Panc1 (cell line): ENCODE data around the gene GRID1. TPM values are rescaled to one million over a fixed set of nuclear protein-coding genes. Genes with fewer than 3 reads are reported as not detected.

Source experiments
- ATAC-seq: fragments of 200-7000 bp; cut with Tn5 transposase; 2 replicates; pipeline ENCODE4 v1.9.1; 2020; ENCODE audit warnings: mild to moderate bottlenecking, moderate library complexity
- BruUV-seq: library from RNA; stranded (reverse); fragments of 400-500 nt; replicated peaks from 2 replicates; lab custom pipeline; 2021; lab: Mats Ljungman, UMichigan
- CTCF ChIA-PET: fragments of 300-600 bp; sonication (Branson Sonifier 250); formaldehyde crosslinking; loops from one replicate; lab custom pipeline; 2022; ENCODE audit warnings: antibody characterized with exemption; lab: Charles Lee
- POLR2A ChIA-PET: fragments of 300-600 bp; sonication (Branson Sonifier 250); formaldehyde crosslinking; loops from one replicate; lab custom pipeline; 2022; ENCODE audit warnings: antibody characterized with exemption; lab: Charles Lee
- DNase-seq: peaks from one replicate; pipeline ENCODE4 v3.0.0-alpha.2; 2010; ENCODE audit warnings: low read depth, low spot score
- H3K27ac ChIP-seq: 2 replicates; pipeline ENCODE4 v1.5.1; 2011; ENCODE audit warnings: mild to moderate bottlenecking, low read length, inconsistent platforms
- H3K27me3 ChIP-seq: fragments of 200-500 bp; sonication (Bioruptor generic); 2 replicates; pipeline ENCODE4 v1.6.0; 2014; ENCODE audit warnings: low read length, inconsistent platforms; ENCODE audit not compliant: control insufficient read depth, insufficient read depth
- H3K36me3 ChIP-seq: fragments of 200-500 bp; sonication (Bioruptor generic); 2 replicates; pipeline ENCODE4 v1.5.1; 2014; ENCODE audit warnings: inconsistent platforms, mild to moderate bottlenecking, low read length, moderate library complexity; ENCODE audit not compliant: control insufficient read depth, insufficient read depth
- H3K4me1 ChIP-seq: 2 replicates; pipeline ENCODE4 v1.5.1; 2011; ENCODE audit warnings: inconsistent platforms, mild to moderate bottlenecking, low read length, moderate library complexity; ENCODE audit not compliant: control insufficient read depth, insufficient read depth
- H3K4me3 ChIP-seq, 2 experiments: 2 replicates each; pipeline ENCODE4 v1.5.1; 2011 to 2012; ENCODE audit warnings: low read depth in 2 of 2, low read length in 2 of 2, mild to moderate bottlenecking in 2 of 2, inconsistent platforms in 1 of 2, moderate library complexity in 1 of 2
- H3K9me3 ChIP-seq: fragments of 200-500 bp; sonication (Bioruptor generic); 2 replicates; pipeline ENCODE4 v1.5.1; 2014; ENCODE audit warnings: low read depth, mild to moderate bottlenecking, inconsistent platforms, low read length, moderate library complexity; ENCODE audit not compliant: control insufficient read depth, insufficient read depth
- POLR2AphosphoS5 ChIP-seq: IDR thresholded peaks from 2 replicates; pipeline ENCODE4 v1.6.1; 2012; ENCODE audit warnings: mild to moderate bottlenecking, low read depth, low read length, moderate library complexity
- SIN3A ChIP-seq: IDR thresholded peaks from 2 replicates; pipeline ENCODE4 v1.6.1; 2012; ENCODE audit warnings: low read depth, mild to moderate bottlenecking, low read length, moderate library complexity, borderline replicate concordance; ENCODE audit not compliant: insufficient read depth
- TCF7L2 ChIP-seq: IDR thresholded peaks from 2 replicates; pipeline ENCODE4 v1.6.1; 2011; ENCODE audit warnings: mild to moderate bottlenecking, low read depth, low read length, inconsistent platforms
- in situ Hi-C: cut with HindIII; loops from 2 replicates; pipeline ENCODE4 v1.10.0; 2016; ENCODE audit warnings: low sequenced_read_pairs, low pct_unique_long_range_greater_than_20kb
- intact Hi-C: fragments of 100-400 bp; cut with micrococcal nuclease; formaldehyde crosslinking; loops from one replicate; pipeline ENCODE4 v1.10.0; 2022; ENCODE audit not compliant: unreplicated experiment
- total RNA-seq: library from RNA; stranded (reverse); gene quantifications from one replicate; pipeline ENCODE4 v1.2.1, GENCODE V29; 2021; ENCODE audit not compliant: unreplicated experiment
- TF ChIP-seq, protein P1 (sequence below), 2 experiments: IDR thresholded peaks; 2 replicates each; pipeline ENCODE4 v1.6.1; 2011 to 2012; ENCODE audit warnings: low read depth in 2 of 2, control low read depth in 1 of 2, low read length in 1 of 2, mild to moderate bottlenecking in 1 of 2, moderate library complexity in 1 of 2; ENCODE audit not compliant: insufficient read depth in 1 of 2
- TF ChIP-seq, protein P2 (sequence below): fragments of 450-650 bp; IDR thresholded peaks from 2 replicates; pipeline ENCODE4 v1.5.1; 2017; ENCODE audit warnings: mild to moderate bottlenecking

Gene GRID1
- total RNA-seq, 1 experiment from 2014 or later, result 2.3 TPM

DNA sequence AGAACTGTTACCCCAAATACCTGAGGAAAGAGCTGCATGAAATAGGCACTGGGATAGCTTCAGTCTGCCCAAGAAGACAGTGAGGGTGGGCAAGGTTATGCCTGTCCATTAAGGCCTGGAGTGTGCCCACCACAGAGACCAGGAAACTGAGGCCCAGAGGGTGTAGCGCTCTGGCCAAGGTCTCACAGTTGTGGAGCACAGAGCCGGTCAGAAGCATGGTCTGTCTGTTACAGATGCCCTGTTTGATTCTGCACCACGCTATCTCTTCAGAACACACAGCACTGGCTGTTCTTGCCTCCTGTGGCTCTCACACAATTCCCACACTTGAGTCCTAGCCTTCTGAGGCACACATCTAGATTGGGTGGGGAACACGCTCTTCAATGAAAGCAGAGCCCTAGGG lies 261.4 kb downstream of the GRID1 start:
- Histone ChIP-seq H3K9me3 (no peaks in the 10 kb centered on the region), H3K4me1 (no peaks in the 10 kb centered on the region), H3K27me3 (no peaks in the 10 kb centered on the region), H3K4me3 (no peak overlapping the region), H3K27ac (no peak overlapping the region), H3K36me3 (no peaks in the 10 kb centered on the region)
- no peak for DNase-seq
- POLR2A ChIA-PET, result no interaction called here
- ATAC-seq, result no peak
- BruUV-seq, result no TSS peak
- TF ChIP-seq, protein P1, sequence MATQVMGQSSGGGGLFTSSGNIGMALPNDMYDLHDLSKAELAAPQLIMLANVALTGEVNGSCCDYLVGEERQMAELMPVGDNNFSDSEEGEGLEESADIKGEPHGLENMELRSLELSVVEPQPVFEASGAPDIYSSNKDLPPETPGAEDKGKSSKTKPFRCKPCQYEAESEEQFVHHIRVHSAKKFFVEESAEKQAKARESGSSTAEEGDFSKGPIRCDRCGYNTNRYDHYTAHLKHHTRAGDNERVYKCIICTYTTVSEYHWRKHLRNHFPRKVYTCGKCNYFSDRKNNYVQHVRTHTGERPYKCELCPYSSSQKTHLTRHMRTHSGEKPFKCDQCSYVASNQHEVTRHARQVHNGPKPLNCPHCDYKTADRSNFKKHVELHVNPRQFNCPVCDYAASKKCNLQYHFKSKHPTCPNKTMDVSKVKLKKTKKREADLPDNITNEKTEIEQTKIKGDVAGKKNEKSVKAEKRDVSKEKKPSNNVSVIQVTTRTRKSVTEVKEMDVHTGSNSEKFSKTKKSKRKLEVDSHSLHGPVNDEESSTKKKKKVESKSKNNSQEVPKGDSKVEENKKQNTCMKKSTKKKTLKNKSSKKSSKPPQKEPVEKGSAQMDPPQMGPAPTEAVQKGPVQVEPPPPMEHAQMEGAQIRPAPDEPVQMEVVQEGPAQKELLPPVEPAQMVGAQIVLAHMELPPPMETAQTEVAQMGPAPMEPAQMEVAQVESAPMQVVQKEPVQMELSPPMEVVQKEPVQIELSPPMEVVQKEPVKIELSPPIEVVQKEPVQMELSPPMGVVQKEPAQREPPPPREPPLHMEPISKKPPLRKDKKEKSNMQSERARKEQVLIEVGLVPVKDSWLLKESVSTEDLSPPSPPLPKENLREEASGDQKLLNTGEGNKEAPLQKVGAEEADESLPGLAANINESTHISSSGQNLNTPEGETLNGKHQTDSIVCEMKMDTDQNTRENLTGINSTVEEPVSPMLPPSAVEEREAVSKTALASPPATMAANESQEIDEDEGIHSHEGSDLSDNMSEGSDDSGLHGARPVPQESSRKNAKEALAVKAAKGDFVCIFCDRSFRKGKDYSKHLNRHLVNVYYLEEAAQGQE (IDR thresholded peaks at IDR 0.05; ENCODE audit: insufficient read depth in 1 of 2, low read depth in 2 of 2, low read length in 1 of 2), result no peak
- TF ChIP-seq, protein P2, sequence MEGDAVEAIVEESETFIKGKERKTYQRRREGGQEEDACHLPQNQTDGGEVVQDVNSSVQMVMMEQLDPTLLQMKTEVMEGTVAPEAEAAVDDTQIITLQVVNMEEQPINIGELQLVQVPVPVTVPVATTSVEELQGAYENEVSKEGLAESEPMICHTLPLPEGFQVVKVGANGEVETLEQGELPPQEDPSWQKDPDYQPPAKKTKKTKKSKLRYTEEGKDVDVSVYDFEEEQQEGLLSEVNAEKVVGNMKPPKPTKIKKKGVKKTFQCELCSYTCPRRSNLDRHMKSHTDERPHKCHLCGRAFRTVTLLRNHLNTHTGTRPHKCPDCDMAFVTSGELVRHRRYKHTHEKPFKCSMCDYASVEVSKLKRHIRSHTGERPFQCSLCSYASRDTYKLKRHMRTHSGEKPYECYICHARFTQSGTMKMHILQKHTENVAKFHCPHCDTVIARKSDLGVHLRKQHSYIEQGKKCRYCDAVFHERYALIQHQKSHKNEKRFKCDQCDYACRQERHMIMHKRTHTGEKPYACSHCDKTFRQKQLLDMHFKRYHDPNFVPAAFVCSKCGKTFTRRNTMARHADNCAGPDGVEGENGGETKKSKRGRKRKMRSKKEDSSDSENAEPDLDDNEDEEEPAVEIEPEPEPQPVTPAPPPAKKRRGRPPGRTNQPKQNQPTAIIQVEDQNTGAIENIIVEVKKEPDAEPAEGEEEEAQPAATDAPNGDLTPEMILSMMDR, result no peak
- no peak for TF ChIP-seq TCF7L2
- in situ Hi-C loops (no loop called here), intact Hi-C loops (no loop called here)
- CTCF ChIA-PET, result no interaction called here

DNA sequence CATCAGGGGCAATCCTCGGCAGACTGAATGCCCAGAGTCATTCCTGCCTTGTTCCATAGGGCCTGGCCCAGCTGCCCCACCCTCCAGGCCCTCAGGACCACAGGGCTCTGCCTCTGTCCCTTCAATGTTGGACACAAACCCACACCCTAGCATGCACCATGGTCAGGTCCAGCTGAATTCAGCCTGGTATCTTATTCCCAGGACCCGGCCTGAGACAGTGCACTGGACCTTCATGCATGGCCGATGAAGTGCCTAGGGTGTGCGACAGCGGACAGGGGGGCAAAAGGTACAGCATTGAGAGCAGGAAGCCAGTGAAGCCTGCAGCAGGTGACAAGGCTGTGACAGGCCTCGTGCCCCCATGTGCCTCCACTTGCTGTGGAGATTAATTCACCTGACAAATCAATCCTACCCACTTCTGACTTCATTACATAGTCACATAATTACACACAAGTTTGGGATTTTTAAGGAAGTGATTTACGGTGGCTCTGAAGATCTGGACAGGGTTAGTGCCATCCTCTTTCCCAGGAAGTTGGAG lies 261.9 kb downstream of the GRID1 start:
- no peak for DNase-seq
- intact Hi-C loops (no loop called here), in situ Hi-C loops (no loop called here)
- Histone ChIP-seq H3K36me3 (no peaks in the 10 kb centered on the region), H3K27ac (no peak overlapping the region), H3K4me3 (no peak overlapping the region), H3K27me3 (no peaks in the 10 kb centered on the region), H3K9me3 (no peaks in the 10 kb centered on the region), H3K4me1 (no peaks in the 10 kb centered on the region)
- ATAC-seq, result no peak
- CTCF ChIA-PET, result no interaction called here
- BruUV-seq, result no TSS peak
- TF ChIP-seq SIN3A, result no peak
- TF ChIP-seq, protein P1 (IDR thresholded peaks at IDR 0.05; ENCODE audit: insufficient read depth in 1 of 2, low read depth in 2 of 2, low read length in 1 of 2), result no peak
- TF ChIP-seq, protein P2, result no peak
- no peak for TF ChIP-seq POLR2AphosphoS5
- POLR2A ChIA-PET, result no interaction called here
